ENCODE measurements around the gene ZNF827. TPM values are rescaled to one million over a fixed set of nuclear protein-coding genes. Genes with fewer than 3 reads are reported as not detected.

Gene ZNF827
- total RNA-seq, 1 experiment from 2014 or later = 5.3 TPM

DNA sequence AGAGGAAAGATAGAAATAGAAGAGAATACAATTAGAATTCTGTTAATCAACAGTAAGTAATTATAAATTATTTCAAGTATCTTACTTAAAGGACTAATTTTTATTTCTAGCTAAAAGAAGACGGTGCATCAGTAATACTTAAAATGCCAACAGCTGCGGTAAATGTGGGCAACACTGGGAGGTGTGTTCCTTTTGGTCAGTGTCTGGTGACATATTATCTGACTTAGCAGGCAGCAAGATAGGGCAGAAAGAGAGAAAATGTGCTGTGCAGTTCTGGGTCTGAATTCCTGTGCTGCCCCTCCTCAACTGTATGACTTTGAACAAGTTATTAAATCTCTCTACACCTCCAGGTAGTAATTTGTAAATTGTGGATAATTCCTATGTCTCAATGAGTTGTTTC, 120.6 kb downstream of the ZNF827 start:
- Histone ChIP-seq H3K36me3 (ENCODE audit: control insufficient read depth, insufficient read depth, low read length) (no peaks in the 10 kb centered on the region), H3K9me3 (no peaks in the 10 kb centered on the region), H3K4me3 (ENCODE audit: low read depth, low read length) (no peak overlapping the region), H3K27me3 (replicated peaks; ENCODE audit: control insufficient read depth, insufficient read depth, low read length) (no peaks in the 10 kb centered on the region), H3K4me1 (no peaks in the 10 kb centered on the region)
- intact Hi-C loops (cut with micrococcal nuclease; ENCODE audit: unreplicated experiment) = no loop called here
- Mint-ChIP-seq H3K36me3 (ENCODE audit: insufficient read depth, unreplicated experiment) (no peaks in the 10 kb centered on the region), H3K4me3 (ENCODE audit: unreplicated experiment) (no peak overlapping the region), H3K9me3 (ENCODE audit: unreplicated experiment) (no peaks in the 10 kb centered on the region), H3K27me3 (ENCODE audit: insufficient read depth, unreplicated experiment) (no peaks in the 10 kb centered on the region), H3K27ac (ENCODE audit: unreplicated experiment) (no peak overlapping the region), H3K4me1 (ENCODE audit: low read depth, unreplicated experiment) (no peaks in the 10 kb centered on the region)
- no TSS peak for BruUV-seq (replicated peaks)
- TF ChIP-seq, protein P1, sequence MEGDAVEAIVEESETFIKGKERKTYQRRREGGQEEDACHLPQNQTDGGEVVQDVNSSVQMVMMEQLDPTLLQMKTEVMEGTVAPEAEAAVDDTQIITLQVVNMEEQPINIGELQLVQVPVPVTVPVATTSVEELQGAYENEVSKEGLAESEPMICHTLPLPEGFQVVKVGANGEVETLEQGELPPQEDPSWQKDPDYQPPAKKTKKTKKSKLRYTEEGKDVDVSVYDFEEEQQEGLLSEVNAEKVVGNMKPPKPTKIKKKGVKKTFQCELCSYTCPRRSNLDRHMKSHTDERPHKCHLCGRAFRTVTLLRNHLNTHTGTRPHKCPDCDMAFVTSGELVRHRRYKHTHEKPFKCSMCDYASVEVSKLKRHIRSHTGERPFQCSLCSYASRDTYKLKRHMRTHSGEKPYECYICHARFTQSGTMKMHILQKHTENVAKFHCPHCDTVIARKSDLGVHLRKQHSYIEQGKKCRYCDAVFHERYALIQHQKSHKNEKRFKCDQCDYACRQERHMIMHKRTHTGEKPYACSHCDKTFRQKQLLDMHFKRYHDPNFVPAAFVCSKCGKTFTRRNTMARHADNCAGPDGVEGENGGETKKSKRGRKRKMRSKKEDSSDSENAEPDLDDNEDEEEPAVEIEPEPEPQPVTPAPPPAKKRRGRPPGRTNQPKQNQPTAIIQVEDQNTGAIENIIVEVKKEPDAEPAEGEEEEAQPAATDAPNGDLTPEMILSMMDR (IDR thresholded peaks at IDR 0.05; ENCODE audit: insufficient read depth in 1 of 2, low read depth in 1 of 2, low read length in 1 of 2, severe bottlenecking in 1 of 2, unreplicated experiment in 1 of 2) = no peak
- DNase-seq = no peak
- CTCF ChIA-PET = no interaction called here
- POLR2A ChIA-PET = no interaction called here

DNA sequence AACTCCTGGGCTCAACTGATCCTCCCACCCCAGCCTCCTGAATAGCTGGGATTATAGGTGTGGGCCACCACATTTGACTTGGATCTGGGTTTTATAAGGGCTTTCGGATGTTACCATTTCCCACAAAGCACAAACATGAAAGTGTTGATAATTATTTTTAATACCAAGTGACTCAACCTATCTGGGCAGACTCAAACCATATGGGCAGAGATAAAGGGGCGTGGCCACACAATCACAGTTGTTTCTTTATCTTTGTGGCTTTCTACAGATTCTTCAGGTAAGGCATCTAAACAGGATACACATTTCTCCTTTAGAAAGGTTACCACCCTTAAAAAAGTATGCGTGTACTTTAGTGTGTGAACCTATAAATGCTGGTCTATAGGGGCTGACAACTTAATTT, 122.5 kb downstream of the ZNF827 start:
- intact Hi-C loops (cut with micrococcal nuclease; ENCODE audit: unreplicated experiment) = no loop called here
- Mint-ChIP-seq H3K27me3 (ENCODE audit: insufficient read depth, unreplicated experiment) (no peaks in the 10 kb centered on the region), H3K4me3 (ENCODE audit: unreplicated experiment) (no peak overlapping the region), H3K36me3 (ENCODE audit: insufficient read depth, unreplicated experiment) (no peaks in the 10 kb centered on the region), H3K27ac (ENCODE audit: unreplicated experiment) (no peak overlapping the region), H3K4me1 (ENCODE audit: low read depth, unreplicated experiment) (no peaks in the 10 kb centered on the region), H3K9me3 (ENCODE audit: unreplicated experiment) (no peaks in the 10 kb centered on the region)
- H3K4me3 ChIP-seq (ENCODE audit: low read depth, low read length) = no peak overlapping the region
- no TSS peak for BruUV-seq (replicated peaks)
- DNase-seq = no peak
- ChIA-PET CTCF (no interaction called here), POLR2A (no interaction called here)
- H3K4me1 ChIP-seq = no peaks in the 10 kb centered on the region
- TF ChIP-seq, protein P1 (IDR thresholded peaks at IDR 0.05; ENCODE audit: insufficient read depth in 1 of 2, low read depth in 1 of 2, low read length in 1 of 2, severe bottlenecking in 1 of 2, unreplicated experiment in 1 of 2) = no peak
- no peaks in the 10 kb centered on the region for H3K9me3 ChIP-seq
- no peaks in the 10 kb centered on the region for H3K36me3 ChIP-seq (ENCODE audit: control insufficient read depth, insufficient read depth, low read length)
- no peaks in the 10 kb centered on the region for H3K27me3 ChIP-seq (replicated peaks; ENCODE audit: control insufficient read depth, insufficient read depth, low read length)

DNA sequence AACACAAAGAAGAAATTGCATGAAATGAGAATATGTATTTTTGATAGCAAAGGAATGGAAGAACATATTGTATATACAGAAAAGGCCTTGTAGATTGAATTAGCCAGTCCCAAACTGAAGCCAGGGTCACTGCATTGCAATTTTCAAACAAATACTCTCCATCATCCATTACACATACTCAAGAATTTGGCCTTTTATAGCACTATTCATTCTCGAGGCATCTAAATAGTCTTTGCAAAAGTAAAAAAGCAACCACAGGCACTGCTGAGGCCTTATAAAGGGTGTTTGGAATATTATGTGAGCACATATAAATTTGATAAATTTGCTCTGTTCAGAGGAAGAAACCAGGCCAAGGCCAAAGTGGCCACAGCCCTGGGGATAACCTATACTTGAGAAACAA, 123.0 kb downstream of the ZNF827 start:
- TF ChIP-seq, protein P1 (IDR thresholded peaks at IDR 0.05; ENCODE audit: insufficient read depth in 1 of 2, low read depth in 1 of 2, low read length in 1 of 2, severe bottlenecking in 1 of 2, unreplicated experiment in 1 of 2) = no peak
- Mint-ChIP-seq H3K4me1 (ENCODE audit: low read depth, unreplicated experiment) (no peaks in the 10 kb centered on the region), H3K27ac (ENCODE audit: unreplicated experiment) (no peak overlapping the region), H3K36me3 (ENCODE audit: insufficient read depth, unreplicated experiment) (no peaks in the 10 kb centered on the region), H3K4me3 (ENCODE audit: unreplicated experiment) (no peak overlapping the region), H3K9me3 (ENCODE audit: unreplicated experiment) (no peaks in the 10 kb centered on the region), H3K27me3 (ENCODE audit: insufficient read depth, unreplicated experiment) (no peaks in the 10 kb centered on the region)
- H3K4me3 ChIP-seq (ENCODE audit: low read depth, low read length) = no peak overlapping the region
- H3K4me1 ChIP-seq = no peaks in the 10 kb centered on the region
- CTCF ChIA-PET = no interaction called here
- no peaks in the 10 kb centered on the region for H3K27me3 ChIP-seq (replicated peaks; ENCODE audit: control insufficient read depth, insufficient read depth, low read length)
- POLR2A ChIA-PET = no interaction called here
- H3K36me3 ChIP-seq (ENCODE audit: control insufficient read depth, insufficient read depth, low read length) = no peaks in the 10 kb centered on the region
- no TSS peak for BruUV-seq (replicated peaks)
- intact Hi-C loops (cut with micrococcal nuclease; ENCODE audit: unreplicated experiment) = no loop called here
- no peak for DNase-seq
- no peaks in the 10 kb centered on the region for H3K9me3 ChIP-seq
